Neuron (in vitro differentiated cells): ENCODE measurements around the gene HIGD1A.

Source experiments
- H2AFZ ChIP-seq: one replicate; pipeline ENCODE4 v1.6.1; 2013; ENCODE audit warnings: low read depth, mild to moderate bottlenecking, inconsistent platforms, low read length, moderate library complexity
- H3K27me3 ChIP-seq: one replicate; pipeline ENCODE4 v1.6.1; 2013; ENCODE audit warnings: low read length; ENCODE audit not compliant: insufficient read depth
- H3K36me3 ChIP-seq: one replicate; pipeline ENCODE4 v1.6.1; 2013; ENCODE audit warnings: low read length; ENCODE audit not compliant: insufficient read depth
- H3K4me1 ChIP-seq: one replicate; pipeline ENCODE4 v1.6.1; 2013; ENCODE audit warnings: low read length; ENCODE audit not compliant: insufficient read depth
- H3K4me3 ChIP-seq: 2 replicates; pipeline ENCODE4 v1.5.1; 2013; ENCODE audit warnings: mild to moderate bottlenecking, low read length, moderate library complexity
- H3K9me3 ChIP-seq: one replicate; pipeline ENCODE4 v1.6.1; 2013; ENCODE audit warnings: low read length

The HIGD1A gene

DNA sequence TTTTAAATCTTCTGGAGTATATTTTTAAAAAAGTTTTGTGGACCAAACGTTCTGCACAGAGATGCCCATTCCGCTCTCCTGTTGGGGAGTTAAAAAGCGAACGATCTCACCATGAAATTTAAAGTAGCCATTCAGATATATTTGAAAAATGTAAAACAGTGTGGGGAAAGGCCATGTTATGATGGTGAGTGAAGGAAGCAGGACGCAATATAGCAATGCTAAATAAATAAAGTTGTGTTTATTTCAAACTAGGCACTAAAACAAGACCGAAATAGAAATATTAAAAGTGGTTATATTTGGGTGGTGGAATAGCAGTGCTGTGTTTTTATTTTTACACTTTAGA lies 30.9 kb downstream of the HIGD1A start:
- Histone ChIP-seq H3K4me3 (peak overlapping the region; percentile 90), H3K4me1 (peaks cover 9% of the 10 kb centered on the region), H3K27me3 (no peaks in the 10 kb centered on the region), H3K36me3 (peaks cover 2% of the 10 kb centered on the region), H2AFZ (peak overlapping the region; percentile 78), H3K9me3 (no peaks in the 10 kb centered on the region)

DNA sequence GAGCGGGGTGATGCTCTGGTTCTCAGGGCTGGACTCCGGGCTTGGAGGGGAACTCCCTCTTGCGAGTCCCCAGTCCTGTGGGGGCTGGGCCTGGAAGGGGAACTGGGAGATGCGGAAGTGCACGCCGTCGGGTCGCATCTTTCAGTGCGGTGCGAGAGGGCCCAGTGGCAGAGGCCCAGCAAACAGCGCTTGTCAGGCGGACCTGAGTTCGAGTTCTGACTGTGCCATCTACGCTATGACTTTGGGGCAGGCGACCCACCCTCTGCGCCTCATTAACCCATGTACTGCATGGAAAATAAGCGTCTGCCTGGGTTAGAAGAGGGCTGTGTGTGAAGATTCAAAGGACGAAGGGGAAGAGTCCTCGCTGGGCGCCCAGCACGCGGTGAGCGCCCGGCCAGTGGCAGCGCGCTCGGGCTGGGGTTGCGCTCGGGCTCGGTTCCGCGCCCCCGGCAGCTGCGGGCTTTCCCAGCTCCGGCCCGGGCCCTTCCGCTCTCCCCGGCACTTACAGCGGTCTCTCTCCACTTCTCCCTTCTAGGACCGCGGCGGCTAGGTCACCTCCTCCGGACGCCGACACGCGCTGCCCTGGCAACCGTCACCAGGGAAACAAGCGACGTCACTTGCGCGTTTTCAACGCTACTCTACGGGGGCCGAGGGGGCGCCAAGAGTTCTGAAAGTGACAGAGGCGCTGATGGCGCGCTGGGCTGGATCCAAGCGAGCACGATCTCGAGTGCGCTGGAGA lies 31.5 kb downstream of the HIGD1A start, which contains the start of gene CCDC13:
TSS of gene CCDC13 (minus strand) at position 584 of the 739 bp plus-strand sequence. CDS start 14,908 bp downstream, outside the sequence.
- peaks cover 9% of the 10 kb centered on the region for H3K4me1 ChIP-seq
- H3K36me3 ChIP-seq: peaks cover 2% of the 10 kb centered on the region
- H3K4me3 ChIP-seq: peak within 1 kb of the TSS; percentile 90
- no peaks in the 10 kb centered on the region for H3K9me3 ChIP-seq
- H2AFZ ChIP-seq: peak within 1 kb of the TSS; percentile 78
- no peaks in the 10 kb centered on the region for H3K27me3 ChIP-seq

DNA sequence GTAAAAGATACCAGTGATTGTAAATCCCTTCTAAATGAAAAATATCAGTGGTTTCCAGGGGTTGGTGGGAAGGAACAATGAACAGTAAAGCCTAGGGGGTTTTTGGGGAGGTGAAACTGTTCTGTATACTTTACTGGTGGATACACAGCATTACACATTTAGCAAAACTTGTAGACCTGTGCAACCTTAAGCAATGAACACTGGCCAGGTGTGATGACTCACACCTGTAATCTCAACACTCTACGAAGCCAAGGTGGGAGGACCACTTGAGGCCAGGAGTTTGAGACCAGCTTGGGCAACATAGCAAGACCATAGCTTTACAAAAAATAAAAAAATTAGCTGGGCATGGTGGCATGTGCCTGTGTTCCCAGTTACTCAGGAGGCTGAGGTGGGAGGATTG lies 33.0 kb downstream of the HIGD1A start:
- no peaks in the 10 kb centered on the region for H3K9me3 ChIP-seq
- H3K4me3 ChIP-seq: no peak overlapping the region
- H2AFZ ChIP-seq: no peak overlapping the region
- peaks cover 2% of the 10 kb centered on the region for H3K36me3 ChIP-seq
- H3K4me1 ChIP-seq: peaks cover 9% of the 10 kb centered on the region
- H3K27me3 ChIP-seq: peaks cover under 1% of the 10 kb centered on the region

DNA sequence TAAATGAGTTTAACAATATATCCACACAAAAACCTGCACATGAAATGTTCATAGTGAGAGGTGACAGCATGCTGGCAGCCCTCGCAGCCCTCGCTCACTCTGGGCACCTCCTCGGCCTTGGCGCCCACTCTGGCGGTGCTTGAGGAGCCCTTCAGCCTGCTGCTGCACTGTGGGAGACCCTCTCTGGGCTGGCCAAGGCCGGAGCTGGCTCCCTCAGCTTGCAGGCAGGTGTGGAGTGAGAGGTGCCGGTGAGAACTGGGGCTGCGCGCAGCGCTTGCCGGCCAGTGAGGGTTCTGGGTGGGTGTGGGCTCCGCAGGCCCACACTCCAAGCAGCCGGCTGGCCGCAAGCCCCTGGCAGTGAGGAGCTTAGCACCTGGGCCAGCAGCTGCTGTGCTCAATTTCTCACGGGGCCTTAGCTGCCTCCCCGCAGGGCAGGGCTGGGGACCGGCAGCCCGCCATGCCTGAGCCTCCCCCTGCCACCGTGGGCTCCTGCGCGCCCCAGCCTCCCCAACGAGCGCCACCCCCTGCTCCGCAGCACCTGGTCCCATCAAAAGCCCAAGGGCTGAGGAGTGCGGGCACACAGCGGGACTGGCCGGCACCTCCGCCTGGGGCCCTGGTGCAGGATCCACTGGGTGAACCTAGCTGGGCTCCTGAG lies 34.7 kb downstream of the HIGD1A start:
- Histone ChIP-seq H2AFZ (no peak overlapping the region), H3K9me3 (no peaks in the 10 kb centered on the region), H3K4me3 (no peak overlapping the region), H3K4me1 (peaks cover 9% of the 10 kb centered on the region), H3K36me3 (no peaks in the 10 kb centered on the region), H3K27me3 (peaks cover 4% of the 10 kb centered on the region)

DNA sequence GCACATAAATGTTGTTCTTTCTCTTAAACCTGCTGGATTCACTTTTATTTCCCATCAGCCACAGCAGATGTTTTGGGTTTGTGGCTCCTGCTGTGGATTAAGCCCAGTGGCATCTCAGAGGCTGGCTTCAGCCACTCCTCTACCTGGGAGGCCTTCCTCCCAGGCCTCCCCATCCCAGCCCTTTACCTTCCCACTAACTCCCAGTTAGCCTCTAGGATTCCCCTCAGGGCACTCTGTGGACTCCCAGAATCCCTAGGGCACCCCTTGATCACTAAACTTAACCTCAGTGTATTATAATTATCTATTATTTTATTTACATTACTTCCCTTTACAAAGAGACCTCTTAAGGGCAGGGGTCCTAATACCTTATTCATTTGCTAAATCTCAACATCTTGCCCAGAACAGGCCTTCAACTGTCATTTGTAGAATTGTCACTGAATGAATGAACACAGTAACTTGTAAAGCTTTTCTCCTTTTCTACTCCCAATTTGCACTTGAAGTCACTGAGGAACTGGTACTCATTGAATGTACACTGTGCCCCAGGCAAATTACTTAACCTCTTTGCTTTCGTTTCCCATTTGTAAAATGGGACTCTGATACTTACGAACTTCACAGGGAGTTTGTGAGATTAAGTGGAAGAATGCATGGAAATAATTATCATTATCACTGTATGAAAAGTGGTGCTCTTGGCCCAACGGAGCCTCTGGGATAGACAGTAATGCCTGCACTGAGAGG lies 39.6 kb downstream of the HIGD1A start:
- H3K9me3 ChIP-seq: no peaks in the 10 kb centered on the region
- H3K27me3 ChIP-seq: peaks cover 4% of the 10 kb centered on the region
- no peaks in the 10 kb centered on the region for H3K36me3 ChIP-seq
- no peak overlapping the region for H3K4me3 ChIP-seq
- H2AFZ ChIP-seq: no peak overlapping the region
- H3K4me1 ChIP-seq: peaks cover 5% of the 10 kb centered on the region

DNA sequence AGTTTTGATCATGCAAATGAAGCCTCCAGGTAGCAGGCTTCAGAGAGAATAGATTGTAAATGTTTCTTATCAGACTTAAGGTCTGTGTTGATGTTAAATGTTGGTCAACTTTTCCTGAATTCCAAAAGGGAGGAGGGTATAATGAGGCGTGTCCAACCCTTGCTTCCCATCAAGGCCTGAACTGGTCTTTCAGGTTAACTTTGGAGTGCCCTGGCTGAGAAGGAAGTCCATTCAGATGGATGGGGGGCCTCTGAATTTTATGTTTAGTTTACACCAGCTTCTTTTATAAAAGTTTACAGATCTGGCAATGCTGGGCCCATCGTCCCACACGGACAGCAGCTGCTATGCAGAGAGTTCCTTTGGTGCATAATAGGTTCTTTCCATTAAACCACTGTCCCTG lies 40.2 kb downstream of the HIGD1A start:
- H3K36me3 ChIP-seq: no peaks in the 10 kb centered on the region
- no peak overlapping the region for H2AFZ ChIP-seq
- H3K27me3 ChIP-seq: peaks cover 4% of the 10 kb centered on the region

DNA sequence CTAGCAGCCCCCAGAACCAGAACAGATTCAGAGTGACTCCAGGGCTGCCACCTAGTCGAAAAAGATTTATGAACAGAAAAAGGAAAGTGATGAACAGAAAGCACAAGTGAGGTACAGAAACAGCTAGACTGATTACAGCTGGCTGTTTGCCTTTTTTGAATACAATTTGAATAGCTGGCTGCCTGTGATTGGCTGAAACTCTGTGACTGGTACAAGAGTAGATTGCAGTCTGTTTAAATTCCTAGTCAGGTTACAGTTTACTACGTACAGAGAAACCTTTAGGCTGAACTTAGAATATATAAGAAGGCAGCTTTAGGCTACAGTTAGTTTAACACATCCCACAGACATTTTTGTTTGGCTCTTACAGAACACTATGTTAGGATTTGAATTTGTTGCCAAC lies 41.3 kb downstream of the HIGD1A start:
- Histone ChIP-seq H3K27me3 (peaks cover 4% of the 10 kb centered on the region), H3K4me3 (no peak overlapping the region), H2AFZ (no peak overlapping the region), H3K36me3 (no peaks in the 10 kb centered on the region), H3K9me3 (no peaks in the 10 kb centered on the region), H3K4me1 (peaks cover 5% of the 10 kb centered on the region)

More for the DNA sequence above, 40.2 kb downstream of the HIGD1A start:
- Histone ChIP-seq H3K9me3 (no peaks in the 10 kb centered on the region), H3K4me3 (no peak overlapping the region), H3K4me1 (peaks cover 5% of the 10 kb centered on the region)

DNA sequence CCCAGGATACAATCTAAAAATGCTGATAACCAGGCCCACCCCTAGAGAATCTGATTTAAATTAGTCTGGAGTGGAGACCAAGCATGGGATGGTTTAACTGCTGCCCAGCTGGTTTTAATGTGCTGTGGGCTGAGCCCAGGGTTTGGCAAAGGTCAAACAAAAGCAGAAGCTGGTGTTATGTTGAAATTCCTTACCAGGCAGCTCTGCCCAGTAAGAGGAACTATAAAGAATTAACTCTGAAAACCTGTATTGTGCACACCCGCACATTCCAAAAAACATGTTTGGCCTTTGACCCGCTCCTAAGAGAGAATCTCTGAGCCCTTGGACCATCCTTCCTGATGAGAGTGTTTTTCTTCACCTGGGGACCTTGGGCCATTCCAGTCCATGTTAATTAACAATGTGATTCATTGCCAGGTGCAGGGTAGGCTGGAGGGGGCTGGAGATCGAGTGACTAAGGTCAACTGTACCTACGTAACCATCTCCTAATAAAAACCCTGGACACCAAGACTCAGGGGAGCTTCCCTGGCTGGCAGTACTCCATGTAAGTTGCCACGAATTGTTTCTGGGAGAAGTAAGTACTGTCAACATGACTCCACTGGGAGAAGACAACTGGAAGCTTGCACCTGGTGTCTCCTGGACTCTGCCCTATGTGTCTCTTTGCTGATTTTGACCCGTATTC lies 42.1 kb downstream of the HIGD1A start:
- Histone ChIP-seq H3K27me3 (peaks cover 4% of the 10 kb centered on the region), H3K4me3 (no peak overlapping the region), H3K36me3 (no peaks in the 10 kb centered on the region), H3K4me1 (peaks cover 5% of the 10 kb centered on the region), H3K9me3 (no peaks in the 10 kb centered on the region), H2AFZ (no peak overlapping the region)

DNA sequence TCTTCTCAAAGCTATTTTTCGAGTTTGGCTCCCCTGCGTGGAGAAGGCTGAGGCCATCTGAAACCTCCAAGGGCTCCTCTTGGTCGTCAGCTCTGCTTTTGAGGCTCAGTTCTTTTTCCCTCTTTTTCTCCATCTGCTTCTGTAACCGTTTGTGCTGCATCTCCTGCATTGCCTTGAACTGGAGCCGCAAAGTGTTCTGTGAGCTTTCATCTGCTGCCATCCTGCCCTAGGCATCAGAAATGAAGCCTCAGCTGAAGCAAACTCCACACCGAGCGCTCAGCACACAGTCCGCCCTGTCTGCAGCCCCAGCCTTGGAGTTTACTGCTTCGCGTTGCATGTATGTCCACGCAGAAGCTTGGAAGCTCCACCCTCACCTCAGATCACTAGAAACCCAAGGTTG lies 46.2 kb downstream of the HIGD1A start:
- Histone ChIP-seq H3K36me3 (no peaks in the 10 kb centered on the region), H3K27me3 (no peaks in the 10 kb centered on the region), H3K4me3 (no peak overlapping the region), H3K9me3 (no peaks in the 10 kb centered on the region), H3K4me1 (peaks cover 5% of the 10 kb centered on the region), H2AFZ (no peak overlapping the region)

DNA sequence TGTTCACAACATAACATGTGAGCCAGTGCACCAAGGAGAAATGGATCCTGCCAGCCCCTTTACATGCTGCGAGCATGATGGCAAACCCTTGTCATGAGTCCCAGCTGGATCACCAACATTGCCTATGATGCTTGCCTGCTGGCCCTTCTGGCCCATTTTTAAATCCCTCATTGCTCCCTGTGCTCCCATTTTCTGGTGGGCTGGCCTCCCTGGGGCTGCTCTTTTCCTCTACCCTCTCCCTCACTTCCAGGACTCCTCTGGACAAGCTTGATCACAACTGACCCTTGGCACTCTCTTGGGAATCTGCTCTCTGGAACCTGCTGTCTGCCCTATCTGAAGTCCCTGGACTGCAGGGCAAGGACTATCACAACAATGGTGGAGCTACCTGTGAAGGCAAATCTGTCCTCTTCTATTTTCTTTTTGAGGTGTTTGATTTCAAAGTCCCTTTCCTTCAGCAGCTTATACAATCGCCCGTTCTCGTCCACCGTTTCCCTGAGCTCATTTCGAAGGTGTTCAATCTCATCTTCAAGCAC lies 47.5 kb downstream of the HIGD1A start:
- H3K4me3 ChIP-seq: no peak overlapping the region
- H3K9me3 ChIP-seq: no peaks in the 10 kb centered on the region
- no peaks in the 10 kb centered on the region for H3K36me3 ChIP-seq
- H3K4me1 ChIP-seq: no peaks in the 10 kb centered on the region
- H3K27me3 ChIP-seq: no peaks in the 10 kb centered on the region
- no peak overlapping the region for H2AFZ ChIP-seq

DNA sequence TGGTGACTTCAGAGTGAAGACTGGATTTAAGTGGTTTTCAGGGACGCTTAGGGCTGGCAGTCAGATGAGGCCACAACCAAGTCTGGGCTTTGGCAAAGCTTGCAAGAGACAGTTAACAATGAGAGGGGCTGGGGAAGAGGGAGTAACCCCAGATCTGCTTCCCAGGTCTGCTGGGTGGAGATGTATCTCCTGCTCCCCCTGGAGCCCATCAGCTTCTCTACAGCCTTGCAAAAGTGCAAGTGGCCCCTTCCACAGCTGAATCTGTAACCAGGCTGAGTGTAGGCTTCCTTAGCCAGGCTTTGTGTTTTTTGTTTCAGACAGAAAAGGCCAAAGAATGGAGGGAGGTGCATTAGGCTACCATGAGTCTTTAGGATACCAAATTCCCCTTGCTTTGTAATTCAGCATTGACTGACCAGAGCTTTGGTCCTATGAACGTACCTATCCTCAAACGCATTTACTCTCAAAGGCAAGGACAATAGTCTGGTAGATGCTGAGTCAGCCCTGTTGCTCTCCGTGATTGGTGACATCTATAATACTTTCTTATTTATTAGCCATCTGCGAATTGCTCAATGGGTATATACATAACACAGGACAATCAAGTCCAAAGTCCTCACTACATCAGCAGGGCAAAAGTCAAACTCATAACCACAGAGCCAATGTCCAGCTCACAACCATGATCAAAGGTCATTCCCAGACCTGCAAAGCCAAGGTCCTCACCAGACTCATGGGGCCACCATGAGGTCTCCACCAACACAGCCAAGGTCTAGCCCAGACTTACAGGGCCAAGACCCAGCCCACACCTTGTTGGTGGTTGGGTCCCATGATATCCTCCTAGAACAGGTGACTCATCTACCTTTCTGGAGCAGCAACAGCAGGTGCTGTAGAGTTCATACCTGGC lies 48.4 kb downstream of the HIGD1A start:
- Histone ChIP-seq H3K27me3 (no peaks in the 10 kb centered on the region), H3K4me3 (no peak overlapping the region), H3K36me3 (no peaks in the 10 kb centered on the region), H2AFZ (no peak overlapping the region), H3K9me3 (no peaks in the 10 kb centered on the region), H3K4me1 (no peaks in the 10 kb centered on the region)

DNA sequence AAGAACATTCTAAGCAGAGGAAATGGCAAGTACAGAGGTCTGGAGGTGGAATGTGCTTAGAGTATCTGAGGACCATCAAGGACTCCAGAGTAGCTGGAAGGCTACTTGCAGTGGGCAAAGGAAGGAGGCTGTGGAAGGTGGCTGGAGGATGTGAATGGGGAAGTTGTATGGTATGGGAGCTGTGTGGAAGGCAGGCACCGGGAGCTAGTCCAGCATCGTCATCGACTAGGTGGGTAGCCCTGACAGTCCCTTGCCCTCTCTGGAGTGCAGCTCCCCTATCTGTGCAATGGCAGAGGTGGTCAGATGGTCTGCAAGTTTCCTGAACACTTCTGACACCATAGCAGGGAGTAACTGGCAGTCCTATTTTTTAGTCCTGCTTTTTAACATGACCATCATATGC lies 50.5 kb downstream of the HIGD1A start:
- Histone ChIP-seq H3K4me3 (no peak overlapping the region), H2AFZ (no peak overlapping the region), H3K9me3 (no peaks in the 10 kb centered on the region), H3K27me3 (no peaks in the 10 kb centered on the region), H3K36me3 (no peaks in the 10 kb centered on the region), H3K4me1 (no peaks in the 10 kb centered on the region)
